HepG2 (cell line): ENCODE results near the gene CNTNAP1. TPM values are rescaled to one million over a fixed set of nuclear protein-coding genes. Genes with fewer than 3 reads are reported as not detected.
A peak's percentile ranks its signal among the peaks of the same experiment; 100 is the strongest.

ENCODE experiments used
- CCAR2 ChIP-seq: fragments of 200-400 bp; formaldehyde crosslinking; optimal IDR thresholded peaks from 2 replicates; pipeline ENCODE3; 2018; ENCODE audit warnings: low read depth, mild to moderate bottlenecking, low read length, moderate library complexity
- CENPX ChIP-seq: sonication (generic); formaldehyde crosslinking; IDR thresholded peaks from 2 replicates; pipeline ENCODE4 v1.9.0; 2021; ENCODE audit warnings: mild to moderate bottlenecking, missing genetic modification reagents, moderate library complexity
- KMT2A ChIP-seq: sonication (generic); formaldehyde crosslinking; IDR thresholded peaks from 2 replicates; pipeline ENCODE4 v1.4.0; 2020; ENCODE audit warnings: missing genetic modification reagents
- MIER2 ChIP-seq: IDR thresholded peaks from 2 replicates; pipeline ENCODE4 v1.6.1; 2016; ENCODE audit warnings: missing biosample characterization, missing genetic modification reagents
- NRL ChIP-seq: sonication (generic); formaldehyde crosslinking; IDR thresholded peaks from 2 replicates; pipeline ENCODE4 v1.5.0; 2020; ENCODE audit warnings: missing genetic modification reagents, mild to moderate bottlenecking, moderate library complexity, borderline replicate concordance
- SMC3 ChIP-seq: IDR thresholded peaks from 2 replicates; pipeline ENCODE4 v1.6.1; 2011; ENCODE audit warnings: low read length, improper control_type of control experiment
- SOX5 ChIP-seq: IDR thresholded peaks from 2 replicates; pipeline ENCODE4 v1.6.1; 2016; ENCODE audit warnings: borderline replicate concordance
- ZC3H4 ChIP-seq: sonication (generic); formaldehyde crosslinking; IDR thresholded peaks from 2 replicates; pipeline ENCODE4 v1.4.0; 2020; ENCODE audit warnings: missing genetic modification reagents, borderline replicate concordance
- ZNF33B ChIP-seq: sonication (generic); formaldehyde crosslinking; IDR thresholded peaks from 2 replicates; pipeline ENCODE4 v1.5.1; 2020; ENCODE audit warnings: mild to moderate bottlenecking, missing genetic modification reagents
- ZNF446 ChIP-seq: sonication (generic); formaldehyde crosslinking; IDR thresholded peaks from 2 replicates; pipeline ENCODE4 v1.5.0; 2020; ENCODE audit warnings: mild to moderate bottlenecking, missing genetic modification reagents
- ZNF746 ChIP-seq: sonication (generic); formaldehyde crosslinking; IDR thresholded peaks from 2 replicates; pipeline ENCODE4 v1.8.0; 2022; ENCODE audit warnings: mild to moderate bottlenecking, missing genetic modification reagents
- ZSCAN30 ChIP-seq: sonication (generic); formaldehyde crosslinking; IDR thresholded peaks from 2 replicates; pipeline ENCODE4 v1.5.0; 2020; ENCODE audit warnings: mild to moderate bottlenecking, missing genetic modification reagents
- polyA plus RNA-seq, 8 experiments: library from polyadenylated mRNA; depleted of rRNA in 3 of 8; stranded (reverse) in 7 of 8; unstranded in 1 of 8; fragments of >200 nt; fragmentation: Illumina TruSeq in 4 of 8; extraction: Trizol in 4 of 8; gene quantifications; 2 replicates each; pipeline versions ENCODE4 v1.2.1 to v1.2.3, GENCODE V29; 2011 to 2016; ENCODE audit warnings: low read depth in 4 of 8, missing spikeins in 1 of 8, mixed read lengths in 1 of 8; ENCODE audit not compliant: insufficient read depth in 1 of 8
- total RNA-seq, 5 experiments: library from RNA; depleted of rRNA; stranded (reverse); fragments of >200 nt; fragmentation: Illumina TruSeq; extraction: Trizol; gene quantifications; 2 replicates each; pipeline ENCODE4 v1.2.3, GENCODE V29; 2016; ENCODE audit warnings: low read depth in 1 of 5
- TF ChIP-seq, protein P1 (sequence below): sonication (generic); formaldehyde crosslinking; IDR thresholded peaks from 2 replicates; pipeline ENCODE4 v1.4.0; 2020; ENCODE audit warnings: mild to moderate bottlenecking, missing genetic modification reagents
- TF ChIP-seq, protein P2 (sequence below): sonication (generic); formaldehyde crosslinking; IDR thresholded peaks from 2 replicates; pipeline ENCODE4 v1.5.0; 2020; ENCODE audit warnings: missing genetic modification reagents
- TF ChIP-seq, protein P3 (sequence below): sonication (generic); formaldehyde crosslinking; IDR thresholded peaks from 2 replicates; pipeline ENCODE4 v1.4.0; 2020; ENCODE audit warnings: missing genetic modification reagents
- TF ChIP-seq, protein P4 (sequence below): sonication (generic); formaldehyde crosslinking; IDR thresholded peaks from 2 replicates; pipeline ENCODE4 v1.4.0; 2020; ENCODE audit warnings: missing genetic modification reagents, borderline replicate concordance
- TF ChIP-seq, protein P5 (sequence below): sonication (generic); formaldehyde crosslinking; IDR thresholded peaks from 2 replicates; pipeline ENCODE4 v1.5.0; 2020; ENCODE audit warnings: mild to moderate bottlenecking, missing genetic modification reagents

CNTNAP1 gene
- total and polyA plus RNA-seq, 2 of the 13 experiments (the other 11 are each of a cell fraction or from before 2014, with no cell fraction given) = 4.5 to 7.7 TPM

DNA sequence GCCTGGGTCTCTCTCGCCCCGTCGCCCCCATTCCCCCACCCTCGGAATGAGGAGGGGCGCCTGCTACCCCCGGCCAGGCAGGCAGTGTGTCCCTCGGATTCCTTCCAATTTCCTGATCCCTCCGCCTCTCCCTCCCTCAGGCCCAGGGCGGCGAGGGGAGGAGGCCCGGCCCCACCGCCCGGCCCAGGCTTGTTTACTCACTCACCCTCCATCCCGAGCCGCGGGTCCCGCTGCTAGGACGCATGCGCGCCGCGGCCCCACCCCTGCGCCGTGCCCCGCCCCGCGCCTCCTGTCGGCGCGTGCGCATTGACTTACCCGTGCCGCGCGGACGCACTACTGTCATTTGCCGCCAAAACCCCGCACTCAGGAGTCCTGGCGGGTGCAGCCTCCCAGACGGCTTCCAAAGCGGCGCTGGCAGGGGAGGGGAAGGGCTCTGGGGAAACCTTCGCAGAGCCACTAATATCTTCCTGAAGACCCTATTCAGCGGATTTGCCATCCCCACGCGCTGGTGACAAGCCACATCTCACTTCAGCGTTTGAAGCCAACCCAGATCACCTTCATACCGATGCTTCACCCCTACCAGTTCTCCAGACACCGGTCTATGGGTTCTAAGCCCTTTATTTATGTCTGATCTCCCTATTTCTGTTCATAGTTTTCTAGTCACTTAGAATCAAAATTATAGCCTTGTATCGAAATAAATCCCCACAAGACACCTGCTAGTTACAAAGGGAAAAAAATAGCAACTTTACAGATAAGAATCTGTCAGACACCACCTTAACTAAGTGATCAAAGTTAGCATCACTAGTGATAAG is 62.7 kb downstream of the CNTNAP1 start, which contains the start of gene EZH1 (continued):
- TF ChIP-seq CENPX (CRISPR knock-in tag) (no peak), NRL (CRISPR knock-in tag) (peak; percentile 91), ZNF446 (peak; percentile 32; the same call in 1 of the 2 replicates), ZNF746 (CRISPR knock-in tag) (peak; percentile 74), KMT2A (CRISPR knock-in tag) (no peak; the same call in none of the 2 replicates), CCAR2 (no peak), SOX5 (peak; percentile 36; the same call in 1 of the 2 replicates), MIER2 (no peak; the same call in 1 of the 2 replicates), ZNF33B (CRISPR knock-in tag) (peak; percentile 80; the same call in 1 of the 2 replicates), ZSCAN30 (no peak; the same call in 1 of the 2 replicates), ZC3H4 (no peak; the same call in 1 of the 2 replicates), SMC3 (no peak)
- TF ChIP-seq, protein P1, sequence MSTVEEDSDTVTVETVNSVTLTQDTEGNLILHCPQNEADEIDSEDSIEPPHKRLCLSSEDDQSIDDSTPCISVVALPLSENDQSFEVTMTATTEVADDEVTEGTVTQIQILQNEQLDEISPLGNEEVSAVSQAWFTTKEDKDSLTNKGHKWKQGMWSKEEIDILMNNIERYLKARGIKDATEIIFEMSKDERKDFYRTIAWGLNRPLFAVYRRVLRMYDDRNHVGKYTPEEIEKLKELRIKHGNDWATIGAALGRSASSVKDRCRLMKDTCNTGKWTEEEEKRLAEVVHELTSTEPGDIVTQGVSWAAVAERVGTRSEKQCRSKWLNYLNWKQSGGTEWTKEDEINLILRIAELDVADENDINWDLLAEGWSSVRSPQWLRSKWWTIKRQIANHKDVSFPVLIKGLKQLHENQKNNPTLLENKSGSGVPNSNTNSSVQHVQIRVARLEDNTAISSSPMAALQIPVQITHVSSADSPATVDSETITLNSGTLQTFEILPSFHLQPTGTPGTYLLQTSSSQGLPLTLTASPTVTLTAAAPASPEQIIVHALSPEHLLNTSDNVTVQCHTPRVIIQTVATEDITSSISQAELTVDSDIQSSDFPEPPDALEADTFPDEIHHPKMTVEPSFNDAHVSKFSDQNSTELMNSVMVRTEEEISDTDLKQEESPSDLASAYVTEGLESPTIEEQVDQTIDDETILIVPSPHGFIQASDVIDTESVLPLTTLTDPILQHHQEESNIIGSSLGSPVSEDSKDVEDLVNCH = peak; percentile 74; the same call in 1 of the 2 replicates
- TF ChIP-seq, protein P2, sequence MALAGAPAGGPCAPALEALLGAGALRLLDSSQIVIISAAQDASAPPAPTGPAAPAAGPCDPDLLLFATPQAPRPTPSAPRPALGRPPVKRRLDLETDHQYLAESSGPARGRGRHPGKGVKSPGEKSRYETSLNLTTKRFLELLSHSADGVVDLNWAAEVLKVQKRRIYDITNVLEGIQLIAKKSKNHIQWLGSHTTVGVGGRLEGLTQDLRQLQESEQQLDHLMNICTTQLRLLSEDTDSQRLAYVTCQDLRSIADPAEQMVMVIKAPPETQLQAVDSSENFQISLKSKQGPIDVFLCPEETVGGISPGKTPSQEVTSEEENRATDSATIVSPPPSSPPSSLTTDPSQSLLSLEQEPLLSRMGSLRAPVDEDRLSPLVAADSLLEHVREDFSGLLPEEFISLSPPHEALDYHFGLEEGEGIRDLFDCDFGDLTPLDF (CRISPR knock-in tag) = peak; percentile 92
- TF ChIP-seq, protein P3, sequence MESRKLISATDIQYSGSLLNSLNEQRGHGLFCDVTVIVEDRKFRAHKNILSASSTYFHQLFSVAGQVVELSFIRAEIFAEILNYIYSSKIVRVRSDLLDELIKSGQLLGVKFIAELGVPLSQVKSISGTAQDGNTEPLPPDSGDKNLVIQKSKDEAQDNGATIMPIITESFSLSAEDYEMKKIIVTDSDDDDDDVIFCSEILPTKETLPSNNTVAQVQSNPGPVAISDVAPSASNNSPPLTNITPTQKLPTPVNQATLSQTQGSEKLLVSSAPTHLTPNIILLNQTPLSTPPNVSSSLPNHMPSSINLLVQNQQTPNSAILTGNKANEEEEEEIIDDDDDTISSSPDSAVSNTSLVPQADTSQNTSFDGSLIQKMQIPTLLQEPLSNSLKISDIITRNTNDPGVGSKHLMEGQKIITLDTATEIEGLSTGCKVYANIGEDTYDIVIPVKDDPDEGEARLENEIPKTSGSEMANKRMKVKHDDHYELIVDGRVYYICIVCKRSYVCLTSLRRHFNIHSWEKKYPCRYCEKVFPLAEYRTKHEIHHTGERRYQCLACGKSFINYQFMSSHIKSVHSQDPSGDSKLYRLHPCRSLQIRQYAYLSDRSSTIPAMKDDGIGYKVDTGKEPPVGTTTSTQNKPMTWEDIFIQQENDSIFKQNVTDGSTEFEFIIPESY = peak; percentile 53; the same call in 1 of the 2 replicates
- TF ChIP-seq, protein P4, sequence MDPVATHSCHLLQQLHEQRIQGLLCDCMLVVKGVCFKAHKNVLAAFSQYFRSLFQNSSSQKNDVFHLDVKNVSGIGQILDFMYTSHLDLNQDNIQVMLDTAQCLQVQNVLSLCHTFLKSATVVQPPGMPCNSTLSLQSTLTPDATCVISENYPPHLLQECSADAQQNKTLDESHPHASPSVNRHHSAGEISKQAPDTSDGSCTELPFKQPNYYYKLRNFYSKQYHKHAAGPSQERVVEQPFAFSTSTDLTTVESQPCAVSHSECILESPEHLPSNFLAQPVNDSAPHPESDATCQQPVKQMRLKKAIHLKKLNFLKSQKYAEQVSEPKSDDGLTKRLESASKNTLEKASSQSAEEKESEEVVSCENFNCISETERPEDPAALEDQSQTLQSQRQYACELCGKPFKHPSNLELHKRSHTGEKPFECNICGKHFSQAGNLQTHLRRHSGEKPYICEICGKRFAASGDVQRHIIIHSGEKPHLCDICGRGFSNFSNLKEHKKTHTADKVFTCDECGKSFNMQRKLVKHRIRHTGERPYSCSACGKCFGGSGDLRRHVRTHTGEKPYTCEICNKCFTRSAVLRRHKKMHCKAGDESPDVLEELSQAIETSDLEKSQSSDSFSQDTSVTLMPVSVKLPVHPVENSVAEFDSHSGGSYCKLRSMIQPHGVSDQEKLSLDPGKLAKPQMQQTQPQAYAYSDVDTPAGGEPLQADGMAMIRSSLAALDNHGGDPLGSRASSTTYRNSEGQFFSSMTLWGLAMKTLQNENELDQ = peak; percentile 27; the same call in 1 of the 2 replicates
- TF ChIP-seq, protein P5, sequence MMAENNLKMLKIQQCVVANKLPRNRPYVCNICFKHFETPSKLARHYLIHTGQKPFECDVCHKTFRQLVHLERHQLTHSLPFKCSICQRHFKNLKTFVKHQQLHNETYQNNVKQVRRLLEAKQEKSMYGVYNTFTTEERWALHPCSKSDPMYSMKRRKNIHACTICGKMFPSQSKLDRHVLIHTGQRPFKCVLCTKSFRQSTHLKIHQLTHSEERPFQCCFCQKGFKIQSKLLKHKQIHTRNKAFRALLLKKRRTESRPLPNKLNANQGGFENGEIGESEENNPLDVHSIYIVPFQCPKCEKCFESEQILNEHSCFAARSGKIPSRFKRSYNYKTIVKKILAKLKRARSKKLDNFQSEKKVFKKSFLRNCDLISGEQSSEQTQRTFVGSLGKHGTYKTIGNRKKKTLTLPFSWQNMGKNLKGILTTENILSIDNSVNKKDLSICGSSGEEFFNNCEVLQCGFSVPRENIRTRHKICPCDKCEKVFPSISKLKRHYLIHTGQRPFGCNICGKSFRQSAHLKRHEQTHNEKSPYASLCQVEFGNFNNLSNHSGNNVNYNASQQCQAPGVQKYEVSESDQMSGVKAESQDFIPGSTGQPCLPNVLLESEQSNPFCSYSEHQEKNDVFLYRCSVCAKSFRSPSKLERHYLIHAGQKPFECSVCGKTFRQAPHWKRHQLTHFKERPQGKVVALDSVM = peak; percentile 71; the same call in 1 of the 2 replicates
